GM10266 (cell line): ENCODE results near the gene USP16.

Experiments
- DNase-seq: peaks from one replicate; pipeline ENCODE4 v3.0.0; 2012; ENCODE audit errors: extremely low spot score
- CTCF ChIP-seq: IDR thresholded peaks from 2 replicates; pipeline ENCODE4 v1.5.1; 2012; ENCODE audit warnings: mild to moderate bottlenecking, low read depth; ENCODE audit not compliant: control insufficient read depth, insufficient read depth; ENCODE audit errors: missing control alignments

Gene USP16

GRCh38 chr21:29083306-29083705 is 58.8 kb downstream of the USP16 start:
- no peak for TF ChIP-seq CTCF
- no peak for DNase-seq

- TF ChIP-seq CTCF = no peak
- no peak for DNase-seq
These were observed 59.9 kb downstream of the USP16 start for GRCh38 chr21:29084372-29084771.

- DNase-seq = no peak
- TF ChIP-seq CTCF = no peak
These were observed 60.8 kb downstream of the USP16 start for GRCh38 chr21:29085106-29085752.

- DNase-seq = no peak
- TF ChIP-seq CTCF = no peak
These were observed 66.6 kb downstream of the USP16 start for GRCh38 chr21:29091033-29091432.

- no peak for TF ChIP-seq CTCF
These were observed 67.9 kb downstream of the USP16 start for GRCh38 chr21:29092102-29092959.

GRCh38 chr21:29096218-29097015 is 71.9 kb downstream of the USP16 start:
- DNase-seq = no peak

More at GRCh38 chr21:29092102-29092959, 67.9 kb downstream of the USP16 start:
- DNase-seq = no peak

More at GRCh38 chr21:29096218-29097015, 71.9 kb downstream of the USP16 start:
- no peak for TF ChIP-seq CTCF
